NCI-H2196 treated with DMSO at 0.1 percent for 48 hours (cell line): ENCODE data around the gene MYO1C.
"Not testable (repeated sequence)": the region's sequence is repeated elsewhere in the genome, so short reads cannot be mapped to it uniquely, and the experiment has no call there.

Experiments used
- DNase-seq: peaks from one replicate; lab custom pipeline; 2025; ENCODE audit not compliant: unreplicated experiment; lab: John Stamatoyannopoulos, UW

Gene MYO1C, protein sequence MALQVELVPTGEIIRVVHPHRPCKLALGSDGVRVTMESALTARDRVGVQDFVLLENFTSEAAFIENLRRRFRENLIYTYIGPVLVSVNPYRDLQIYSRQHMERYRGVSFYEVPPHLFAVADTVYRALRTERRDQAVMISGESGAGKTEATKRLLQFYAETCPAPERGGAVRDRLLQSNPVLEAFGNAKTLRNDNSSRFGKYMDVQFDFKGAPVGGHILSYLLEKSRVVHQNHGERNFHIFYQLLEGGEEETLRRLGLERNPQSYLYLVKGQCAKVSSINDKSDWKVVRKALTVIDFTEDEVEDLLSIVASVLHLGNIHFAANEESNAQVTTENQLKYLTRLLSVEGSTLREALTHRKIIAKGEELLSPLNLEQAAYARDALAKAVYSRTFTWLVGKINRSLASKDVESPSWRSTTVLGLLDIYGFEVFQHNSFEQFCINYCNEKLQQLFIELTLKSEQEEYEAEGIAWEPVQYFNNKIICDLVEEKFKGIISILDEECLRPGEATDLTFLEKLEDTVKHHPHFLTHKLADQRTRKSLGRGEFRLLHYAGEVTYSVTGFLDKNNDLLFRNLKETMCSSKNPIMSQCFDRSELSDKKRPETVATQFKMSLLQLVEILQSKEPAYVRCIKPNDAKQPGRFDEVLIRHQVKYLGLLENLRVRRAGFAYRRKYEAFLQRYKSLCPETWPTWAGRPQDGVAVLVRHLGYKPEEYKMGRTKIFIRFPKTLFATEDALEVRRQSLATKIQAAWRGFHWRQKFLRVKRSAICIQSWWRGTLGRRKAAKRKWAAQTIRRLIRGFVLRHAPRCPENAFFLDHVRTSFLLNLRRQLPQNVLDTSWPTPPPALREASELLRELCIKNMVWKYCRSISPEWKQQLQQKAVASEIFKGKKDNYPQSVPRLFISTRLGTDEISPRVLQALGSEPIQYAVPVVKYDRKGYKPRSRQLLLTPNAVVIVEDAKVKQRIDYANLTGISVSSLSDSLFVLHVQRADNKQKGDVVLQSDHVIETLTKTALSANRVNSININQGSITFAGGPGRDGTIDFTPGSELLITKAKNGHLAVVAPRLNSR

DNA sequence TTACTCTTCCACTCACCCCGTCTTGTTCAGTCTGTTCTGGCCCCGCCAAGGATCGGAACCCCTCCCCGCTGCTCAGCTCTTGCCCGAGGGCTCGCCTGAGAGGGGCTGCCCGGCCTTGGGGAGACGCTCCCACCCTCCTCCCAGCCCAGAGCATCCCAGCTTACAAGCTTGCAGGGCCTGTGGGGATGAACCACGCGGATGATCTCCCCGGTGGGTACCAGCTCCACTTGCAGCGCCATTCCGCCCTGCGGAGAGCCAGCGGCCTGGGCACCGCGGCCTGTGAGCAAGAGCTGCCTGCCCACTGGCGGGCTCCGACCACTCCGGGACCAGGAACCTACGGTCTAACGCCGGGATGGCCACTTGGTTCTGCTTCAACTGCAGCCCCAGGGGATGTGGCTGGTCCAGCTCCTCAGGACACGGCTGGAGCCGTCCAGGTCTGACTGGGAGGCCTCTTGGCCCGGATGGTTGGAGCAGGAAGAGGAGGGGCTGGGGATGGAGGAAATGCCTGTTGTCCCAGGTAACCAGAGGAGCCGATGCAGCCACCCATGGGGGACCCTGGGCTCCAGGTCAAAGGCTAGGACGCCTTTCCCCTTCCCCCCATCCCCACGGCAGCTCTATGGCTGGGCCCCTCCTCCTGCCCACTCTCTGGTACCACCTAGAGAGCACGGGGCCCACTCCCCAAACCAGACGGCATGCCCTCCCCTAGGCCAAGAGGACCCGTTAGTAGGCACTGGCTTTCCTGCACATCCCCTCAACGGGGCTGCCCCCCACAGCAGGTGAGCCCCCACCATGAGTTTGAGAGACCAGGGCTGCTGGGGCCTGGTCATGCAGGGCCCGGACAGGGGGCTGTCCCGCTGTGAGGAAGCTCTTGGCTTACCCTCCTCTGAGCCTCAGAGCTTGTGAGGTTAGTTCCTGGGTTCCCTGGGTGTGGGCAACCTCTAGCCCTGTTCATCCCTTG lies at the start of gene MYO1C:
Gene MYO1C, minus strand, starts transcription at position 438 of the 958 bp plus-strand sequence. Its CDS starts 199 bp downstream, at position 239.
- no peak for DNase-seq

DNA sequence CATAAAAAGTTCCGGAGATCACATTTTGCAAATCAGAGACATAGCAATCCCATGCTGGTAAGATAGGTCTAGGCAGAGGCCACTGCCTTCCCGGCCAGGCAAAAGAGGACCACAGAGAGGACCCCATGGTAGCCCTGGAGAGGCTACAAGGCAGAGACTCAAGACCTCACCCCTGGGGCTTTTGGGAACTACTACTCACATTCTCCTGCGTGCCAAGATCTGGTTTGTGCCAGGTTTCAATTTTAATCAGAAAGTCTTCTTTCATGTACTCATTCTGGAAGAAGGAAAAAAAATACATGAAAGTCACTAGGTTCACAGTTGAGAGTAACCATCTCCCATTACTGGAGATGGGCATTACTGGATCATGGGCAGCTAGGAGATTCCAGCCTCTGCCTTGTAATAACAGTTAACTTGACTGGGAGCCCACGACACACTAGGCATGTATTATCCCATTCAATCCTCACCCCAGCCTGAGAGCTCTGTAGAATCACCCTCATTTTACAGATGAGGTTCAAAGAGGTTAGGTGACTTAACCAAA lies 49.0 kb upstream of the MYO1C start:
- DNase-seq = no peak

DNA sequence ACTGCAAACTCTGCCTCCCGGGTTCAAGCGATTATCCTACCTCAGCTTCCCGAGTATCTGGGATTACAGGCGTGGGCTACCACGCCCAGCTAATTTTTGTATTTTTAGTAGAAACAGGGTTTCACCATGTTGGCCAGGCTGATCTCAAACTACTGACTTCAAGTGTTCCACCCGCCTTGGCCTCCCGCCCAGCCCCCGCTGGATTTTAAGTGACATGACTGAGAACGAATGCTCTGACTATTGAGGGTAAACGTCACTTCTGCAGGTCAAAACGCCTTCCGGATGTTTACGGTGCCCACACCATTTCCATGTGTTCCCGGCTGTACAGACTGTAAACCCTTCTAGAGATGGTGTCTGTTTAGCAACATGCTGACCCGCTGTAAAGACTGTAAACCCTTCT lies 47.3 kb upstream of the MYO1C start:
- no peak for DNase-seq

DNA sequence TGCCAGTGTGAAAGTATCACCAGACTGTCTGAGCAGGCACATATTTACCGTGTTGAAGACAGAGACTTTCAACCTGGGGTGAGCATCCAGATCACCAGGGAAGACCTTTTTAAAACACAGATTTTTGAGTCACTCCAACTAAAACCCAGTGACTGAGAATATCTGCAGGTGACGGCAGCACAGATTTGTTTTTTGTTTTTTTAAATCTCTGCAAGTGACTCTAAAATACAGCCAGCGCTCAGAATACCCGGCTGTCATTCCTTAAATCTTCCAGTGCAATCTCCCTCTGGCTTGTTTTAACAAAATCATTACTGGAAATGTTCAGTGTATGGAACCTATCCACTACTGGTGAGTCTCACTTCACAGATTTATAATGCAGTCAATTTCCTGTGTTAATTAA lies 43.3 kb upstream of the MYO1C start:
- DNase-seq = no peak

DNA sequence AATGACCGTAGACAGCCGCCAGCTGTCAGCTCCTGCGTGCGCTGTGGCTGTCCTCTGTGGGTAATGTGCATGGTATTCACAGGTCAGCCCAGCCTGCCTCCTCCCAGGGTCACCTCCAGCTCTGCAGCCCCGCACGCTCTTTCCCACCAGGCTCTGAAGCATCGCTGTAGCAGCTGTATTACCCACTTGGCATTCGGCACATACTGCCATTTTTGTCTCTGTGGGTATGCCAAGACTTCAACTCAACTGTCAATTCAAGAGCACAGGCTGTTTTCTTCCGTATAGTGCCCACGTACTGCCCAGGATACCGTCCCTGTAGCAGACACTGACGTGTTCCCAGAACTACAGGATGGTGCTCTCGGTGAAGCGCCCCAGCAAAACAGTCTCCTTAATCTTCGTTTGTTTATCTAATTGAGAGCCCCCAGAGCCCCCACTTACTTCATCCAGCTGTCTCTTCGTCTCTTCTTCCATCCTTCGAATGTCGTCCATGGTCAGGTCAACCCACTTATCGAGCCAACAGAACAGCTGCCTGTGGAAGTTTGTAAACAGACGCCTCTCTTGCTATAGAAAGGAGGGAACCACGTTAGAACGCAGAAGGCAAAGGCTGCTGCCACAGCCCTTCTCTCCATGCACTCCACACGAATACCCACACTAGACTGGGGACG lies 41.3 kb upstream of the MYO1C start:
- DNase-seq = no peak

DNA sequence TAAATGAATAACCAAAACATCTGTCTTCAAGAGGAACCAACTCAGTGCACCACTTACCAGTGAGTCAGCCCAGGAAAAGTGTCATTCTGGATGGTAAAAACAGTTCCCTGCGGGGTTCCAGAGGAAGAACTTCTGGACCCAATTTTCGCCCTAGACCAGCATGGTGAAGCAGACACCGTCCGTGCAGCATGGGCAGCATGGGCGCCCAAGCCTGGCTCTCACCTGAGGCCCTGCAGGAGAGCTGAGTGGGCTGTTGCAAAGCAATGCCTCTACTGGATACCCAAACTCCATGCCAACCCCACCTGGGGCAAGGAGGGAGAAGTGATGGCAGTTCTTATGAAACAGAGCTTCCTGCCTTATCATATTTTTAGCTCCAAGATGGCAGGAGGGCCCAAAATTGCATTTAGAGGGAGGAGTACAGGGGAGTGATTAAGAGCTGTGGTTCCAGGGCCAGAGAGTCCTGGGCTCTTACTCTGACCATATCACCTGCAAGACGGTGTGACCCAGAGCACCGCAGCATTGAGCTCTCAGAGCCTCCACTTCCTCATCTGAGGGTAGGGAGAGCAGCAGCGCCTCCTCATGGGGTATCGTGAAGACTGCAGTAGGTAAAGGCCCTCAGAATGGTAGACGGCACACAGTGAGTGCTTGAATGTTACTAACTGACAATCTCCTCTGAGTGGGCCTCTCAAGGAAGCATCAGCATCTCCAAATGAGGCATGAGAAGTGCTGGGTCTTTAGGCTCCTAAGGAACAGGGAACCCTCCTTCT lies 40.5 kb upstream of the MYO1C start:
- no peak for DNase-seq

DNA sequence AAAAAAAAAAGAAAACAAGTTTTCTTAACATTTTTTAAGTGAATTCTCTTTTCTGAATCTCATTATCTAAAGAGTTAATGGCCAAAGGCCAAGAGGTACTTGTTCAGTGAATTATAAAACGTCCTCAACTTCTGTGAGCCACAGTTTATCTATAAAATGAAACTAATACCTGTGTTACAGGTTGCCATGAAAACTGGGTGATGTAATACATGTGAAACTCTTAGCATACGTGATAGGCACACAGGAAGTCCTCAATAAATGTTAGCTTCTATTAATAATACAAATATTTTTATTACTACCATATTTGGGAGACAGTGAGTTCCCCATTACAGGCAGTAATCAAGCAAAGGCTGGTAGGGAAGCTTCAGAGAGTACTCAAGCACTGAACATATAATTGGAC lies 37.4 kb upstream of the MYO1C start:
- no peak for DNase-seq

DNA sequence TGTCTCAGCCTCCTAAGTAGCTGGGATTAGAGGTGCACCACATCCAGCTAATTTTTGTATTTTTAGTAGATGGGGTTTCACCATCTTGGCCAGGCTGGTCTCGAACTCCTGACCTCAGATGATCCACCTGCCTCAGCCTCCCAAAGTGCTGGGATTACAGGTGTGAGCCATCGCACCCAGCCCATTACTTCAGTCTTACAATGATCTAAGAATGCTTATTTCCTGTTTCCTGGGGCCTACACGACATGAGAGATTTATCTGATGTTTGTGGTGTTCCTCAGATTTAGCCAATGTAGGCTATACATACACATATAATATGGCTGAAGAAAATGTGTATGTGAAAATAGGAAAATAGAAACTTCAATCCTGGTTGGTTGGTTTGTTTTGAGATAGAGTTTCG lies 34.4 kb upstream of the MYO1C start:
- DNase-seq = not testable (repeated sequence)

DNA sequence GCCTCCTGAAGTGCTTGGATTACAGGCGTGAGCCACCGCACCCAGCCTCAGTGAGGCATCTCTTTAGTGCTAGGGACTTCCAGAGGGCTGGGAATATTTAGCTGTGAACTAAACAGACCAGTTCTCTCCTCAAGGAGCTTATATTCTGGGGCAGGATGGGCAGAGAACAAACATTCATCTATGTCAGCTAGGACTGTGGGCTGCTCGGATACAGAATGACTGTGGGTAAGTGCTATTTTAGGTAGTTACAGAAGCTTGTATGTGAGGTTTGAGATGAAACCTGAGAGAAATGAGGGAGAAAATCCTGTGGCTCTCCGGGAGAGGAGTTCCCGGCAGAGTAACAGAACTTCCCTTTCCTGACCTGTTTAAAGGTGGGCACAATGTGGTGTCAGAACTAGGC lies 30.1 kb upstream of the MYO1C start:
- DNase-seq = no peak

DNA sequence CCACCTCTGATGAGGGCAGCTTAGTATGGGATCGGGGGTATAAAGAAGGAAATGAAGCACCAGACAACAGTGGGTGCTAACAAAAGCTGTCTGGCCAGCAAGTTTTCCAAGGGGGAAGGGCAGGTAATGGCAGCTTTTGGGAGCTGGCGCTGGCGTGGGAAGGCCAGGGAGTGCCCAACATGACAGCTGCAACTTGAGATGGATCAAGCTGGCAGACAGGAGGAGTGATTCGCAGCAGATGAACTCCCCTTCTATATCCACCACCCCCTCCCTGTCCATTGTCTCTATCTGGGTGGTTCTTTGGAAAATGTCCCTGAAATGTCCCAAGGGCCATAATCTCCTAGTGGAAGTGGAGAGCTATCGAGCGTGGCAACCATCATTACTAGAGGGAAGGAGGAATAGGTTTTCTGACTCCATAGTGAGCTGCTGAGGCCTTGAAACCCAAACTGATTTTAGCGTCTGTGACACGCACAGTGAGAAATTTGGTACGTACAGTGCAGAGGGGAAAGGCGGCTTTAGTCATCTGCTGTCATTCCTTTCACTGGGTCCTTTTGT lies 28.7 kb upstream of the MYO1C start:
- no peak for DNase-seq

DNA sequence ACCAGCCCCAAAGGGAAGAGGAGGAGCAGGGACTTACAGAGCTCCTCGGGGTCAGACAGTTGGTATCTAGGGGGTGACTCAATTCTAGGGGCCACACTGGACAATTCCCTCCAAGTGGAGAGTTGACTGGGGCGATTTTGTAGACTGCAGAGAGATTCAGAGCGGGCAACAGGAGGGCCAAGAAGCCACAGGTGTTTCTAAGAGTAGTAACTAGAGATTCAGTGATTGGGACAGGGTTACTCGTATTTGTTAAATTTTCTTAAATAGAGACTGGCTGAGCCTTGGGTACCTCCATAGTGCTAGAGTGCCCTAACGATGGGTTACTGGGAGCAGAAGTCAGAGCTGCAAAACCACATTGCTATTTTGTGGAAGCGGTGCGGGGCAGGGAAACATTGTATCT lies 27.2 kb upstream of the MYO1C start:
- no peak for DNase-seq

DNA sequence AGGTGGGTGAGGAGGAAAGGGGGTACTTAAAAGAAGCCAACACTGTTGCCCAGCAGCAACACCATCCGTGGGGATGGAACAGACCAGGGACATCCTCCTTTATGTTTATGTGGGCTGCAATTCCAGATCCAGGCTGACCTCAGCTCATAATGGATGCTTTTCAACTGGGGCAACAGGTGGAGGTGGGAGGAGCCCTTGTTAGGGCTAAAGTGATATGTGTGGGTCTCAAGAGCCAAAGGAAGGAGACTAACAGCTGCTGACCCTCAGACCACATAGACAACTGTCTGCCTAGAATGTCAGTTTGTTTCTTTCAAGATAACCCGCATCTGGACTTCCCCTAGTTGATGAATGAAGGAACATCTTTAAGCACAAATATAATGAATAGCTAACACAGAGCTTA lies 25.9 kb upstream of the MYO1C start:
- no peak for DNase-seq

DNA sequence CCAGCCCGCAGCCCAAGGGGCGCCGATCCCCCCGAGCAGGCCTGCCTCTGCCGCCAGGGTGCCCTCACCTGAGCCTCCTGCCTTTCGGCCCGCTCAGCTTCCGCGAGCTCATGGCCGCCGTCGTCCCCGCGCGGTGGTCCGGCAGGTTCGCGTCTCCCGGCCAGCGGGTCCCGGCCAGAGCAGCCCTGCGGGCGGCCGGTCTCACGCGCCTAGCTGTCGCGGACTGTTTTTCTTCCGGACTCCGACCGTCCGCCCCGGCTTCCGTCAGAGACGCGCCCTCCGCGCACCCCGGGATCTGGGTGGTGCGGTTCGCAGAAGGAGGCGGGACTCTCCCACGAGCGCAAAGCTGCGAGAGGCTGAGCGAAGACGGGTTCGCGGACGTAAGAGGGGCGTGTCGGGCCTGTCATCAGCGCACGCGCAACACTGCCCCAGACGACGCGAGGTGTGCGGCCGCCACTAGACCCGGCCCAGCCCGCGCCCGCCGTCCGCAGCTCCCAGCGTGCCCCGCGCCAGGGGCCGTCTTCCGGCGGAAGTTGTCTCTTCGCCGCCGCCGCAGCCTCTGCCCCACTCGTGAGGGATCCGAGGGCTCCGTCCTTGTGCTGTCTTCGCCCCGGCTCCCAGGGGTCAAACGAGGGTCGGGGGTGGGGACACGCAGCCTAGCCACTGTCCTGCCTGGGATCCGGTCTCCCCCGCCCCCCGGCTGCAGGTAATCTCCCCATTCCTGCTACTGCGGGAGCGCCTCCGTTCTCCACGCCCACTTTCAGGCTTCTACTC lies 24.1 kb upstream of the MYO1C start, which contains the start of gene INPP5K:
Gene INPP5K, minus strand, starts transcription at position 225 of the 774 bp plus-strand sequence. Its CDS starts 113 bp downstream, at position 112.
- peak; percentile 83 for DNase-seq

DNA sequence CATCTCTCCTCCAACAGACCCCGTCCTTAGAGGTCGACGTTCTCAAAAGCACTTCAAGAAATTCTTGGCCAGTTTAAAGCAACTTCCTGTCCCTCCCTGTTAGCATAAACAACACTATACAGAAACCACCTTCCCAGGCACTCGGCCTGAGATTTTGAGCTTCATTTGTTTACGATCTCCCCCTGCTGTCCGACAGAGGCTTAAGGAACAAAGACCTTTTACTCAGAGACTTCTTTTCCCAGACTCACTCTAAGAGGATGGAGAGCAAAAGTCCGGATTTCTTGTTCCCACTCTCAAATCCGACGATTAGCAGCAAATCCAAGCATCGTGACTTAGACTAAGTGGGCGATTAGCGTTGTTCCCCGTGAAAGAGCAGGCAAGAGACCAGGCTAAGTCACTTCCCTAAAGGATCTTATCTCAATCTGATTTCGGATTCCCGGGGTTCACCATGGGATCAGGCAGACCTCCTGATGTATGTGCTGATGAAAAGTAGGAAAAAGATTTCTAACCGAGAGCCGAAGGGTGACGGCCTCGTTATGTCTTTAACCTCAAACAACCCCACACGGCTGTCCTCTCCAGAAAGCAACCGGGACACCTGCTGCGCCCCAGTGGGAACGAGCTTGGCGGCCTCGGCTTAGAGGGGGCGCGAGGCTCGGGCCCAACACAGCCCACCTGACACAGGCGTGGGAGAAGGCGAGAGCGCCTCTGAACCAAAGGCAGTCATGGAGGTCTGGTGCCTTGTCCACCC lies 23.3 kb upstream of the MYO1C start:
- no peak for DNase-seq

DNA sequence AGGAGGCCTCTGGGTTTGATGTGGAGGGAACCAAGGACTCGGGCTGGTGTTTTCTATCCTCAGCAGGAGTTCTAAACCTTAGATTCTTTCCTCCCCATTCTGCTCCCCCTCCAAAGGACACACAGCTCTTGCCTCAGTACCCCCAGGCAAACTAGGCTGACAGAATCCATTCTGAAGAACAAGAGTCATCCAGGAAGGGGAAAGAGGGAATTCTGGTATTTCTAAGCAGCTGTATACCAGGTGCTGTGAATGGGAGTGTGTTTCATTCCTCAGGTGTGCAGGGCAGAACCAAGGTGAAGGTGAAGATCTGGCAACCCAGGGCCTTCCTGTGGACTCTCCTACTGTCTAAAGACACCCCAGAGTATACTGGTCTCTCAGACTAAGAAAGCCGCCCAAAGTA lies 19.9 kb upstream of the MYO1C start:
- DNase-seq = no peak

DNA sequence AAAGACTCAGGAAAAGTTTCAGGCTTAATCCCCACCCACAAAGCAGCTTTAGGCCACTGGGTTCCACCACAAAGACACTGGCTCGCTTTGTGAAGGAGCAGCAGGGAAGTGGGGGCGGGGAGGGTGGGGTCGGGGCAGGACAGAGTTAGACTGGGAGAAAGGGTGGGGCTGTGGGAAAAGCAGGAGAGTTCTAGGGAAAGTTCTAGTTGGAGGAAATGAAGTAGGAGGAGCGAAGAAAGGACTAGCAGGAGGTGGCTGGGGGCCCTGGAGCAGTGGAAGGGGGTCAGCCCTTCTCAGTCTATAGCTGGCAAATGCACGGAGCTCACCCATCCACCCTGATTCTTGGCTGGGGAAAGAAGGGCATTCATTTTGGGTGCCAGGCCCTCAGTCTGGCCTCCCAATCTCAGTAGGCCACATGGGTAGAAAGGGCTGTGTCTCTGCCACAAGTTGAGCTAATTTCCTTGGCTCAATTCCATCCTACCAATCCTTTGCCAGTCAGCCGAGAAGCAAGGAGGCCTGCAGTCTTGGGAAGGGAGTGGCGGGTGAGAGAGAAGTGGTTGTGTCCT lies 19.4 kb upstream of the MYO1C start:
- DNase-seq = no peak

DNA sequence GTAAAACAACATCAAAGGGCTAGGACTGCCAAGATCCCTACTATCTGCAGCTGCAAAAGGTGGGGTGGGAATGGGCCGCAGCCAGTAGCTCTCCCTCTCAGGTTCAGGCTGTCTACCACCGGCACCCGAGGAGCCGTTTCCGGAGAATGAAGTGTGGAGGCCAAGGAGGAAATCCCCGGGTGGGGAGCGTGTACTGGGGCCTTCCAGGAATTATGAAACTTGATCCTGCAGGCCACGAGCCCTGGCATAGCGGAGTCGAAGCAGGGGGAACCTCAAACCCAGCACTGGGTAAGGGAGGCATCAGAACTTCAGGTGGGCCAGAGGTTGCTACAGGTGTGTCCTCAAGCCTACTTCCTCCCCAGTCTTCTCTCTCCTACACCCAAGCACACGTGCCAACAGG lies 18.8 kb upstream of the MYO1C start:
- DNase-seq = no peak
